ENCODE results near the gene PLEKHH1. TPM values are rescaled to one million over a fixed set of nuclear protein-coding genes. Genes with fewer than 3 reads are reported as not detected.
A peak's percentile ranks its signal among the peaks of the same experiment; 100 is the strongest.

The PLEKHH1 gene
- polyA plus RNA-seq, 3 donors = 0.23 TPM; not detected in 2

DNA sequence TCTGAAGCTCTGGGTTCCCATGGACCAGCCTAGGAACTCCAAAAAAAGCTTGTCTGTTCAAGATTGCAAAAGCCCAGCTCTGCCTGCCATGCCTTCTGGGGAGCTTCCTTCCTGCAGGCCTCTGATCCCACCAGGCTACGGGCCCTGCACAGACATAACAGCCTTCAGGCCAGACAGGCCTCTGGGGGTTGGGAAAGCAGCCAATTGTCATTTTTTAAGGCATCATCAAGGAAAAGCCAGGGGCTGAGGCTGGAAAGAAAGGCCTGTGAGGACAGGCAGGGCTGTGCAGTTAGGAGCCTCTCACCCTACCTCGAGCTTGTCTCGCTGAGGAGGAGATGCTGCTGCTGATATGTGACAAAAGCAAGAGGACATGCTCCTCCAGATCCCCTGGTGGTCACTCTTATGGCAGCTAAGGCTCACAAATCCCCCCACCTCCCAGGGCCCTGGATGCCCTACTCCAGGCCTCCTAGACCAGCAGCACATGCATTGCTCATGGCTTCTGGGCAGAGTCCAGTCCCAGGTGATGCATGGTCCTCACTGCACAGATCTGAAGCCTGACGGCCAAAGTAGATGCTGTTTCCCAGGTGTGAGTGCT is 47.5 kb upstream of the PLEKHH1 start:
- Mint-ChIP-seq H3K36me3 (peaks cover 47% of the 10 kb centered on the region in 2 donors), H3K27ac (peak overlapping the region in 6 of 7 donors; percentile 13 to 67 (median 37)), H3K9me3 (peaks cover 0 to 7% (median 0%) of the 10 kb centered on the region in 7 donors), H3K4me1 (peaks cover 75% of the 10 kb centered on the region), H3K4me3 (peak overlapping the region in 1 of 2 donors; percentile 26), H3K27me3 (ENCODE audit: low read depth in 3 of 3) (peaks cover 0 to 5% (median 2%) of the 10 kb centered on the region in 3 donors)
- 61% methylated on average over 4 of the region's 4 CpGs for WGBS (ENCODE audit: insufficient coverage)
- Histone ChIP-seq H3K4me3 (replicated peaks in 1 of 3; ENCODE audit: low read depth in 2 of 3, low read length in 3 of 3) (no peak overlapping the region), H3K9ac (ENCODE audit: insufficient read depth, low read length, poor library complexity, severe bottlenecking) (no peak overlapping the region), H3K4me1 (ENCODE audit: control insufficient read depth in 1 of 2, insufficient read depth in 2 of 2, low read length in 2 of 2) (peaks cover 40 to 53% of the 10 kb centered on the region in 2 donors), H4K20me1 (ENCODE audit: insufficient read depth, low read length) (peaks cover 9% of the 10 kb centered on the region), H3K9me3 (replicated peaks in 1 of 2; ENCODE audit: control insufficient read depth in 1 of 2, insufficient read depth in 1 of 2, low read length in 2 of 2) (no peaks in the 10 kb centered on the region), H3K36me3 (replicated peaks in 1 of 2; ENCODE audit: control insufficient read depth in 1 of 2, insufficient read depth in 2 of 2, low read length in 2 of 2) (peaks cover 18 to 51% of the 10 kb centered on the region in 2 donors), H3K27ac (ENCODE audit: low read depth in 1 of 2, low read length in 2 of 2) (peak overlapping the region in 1 of 2 donors; percentile 21), H3K27me3 (ENCODE audit: control insufficient read depth in 2 of 2, insufficient read depth in 2 of 2, low read length in 2 of 2) (no peaks in the 10 kb centered on the region), H3K79me2 (ENCODE audit: insufficient read depth, low read length) (peaks cover 3% of the 10 kb centered on the region), H2AFZ (ENCODE audit: insufficient read depth, low read depth, low read length, poor library complexity, severe bottlenecking) (no peak overlapping the region), H3K4me2 (replicated peaks; ENCODE audit: extremely low read depth, low read length, poor library complexity, severe bottlenecking) (no peak overlapping the region)
- intact Hi-C loops (cut with micrococcal nuclease) = no loop called here
- no peak for DNase-seq
- TF ChIP-seq, protein P1, sequence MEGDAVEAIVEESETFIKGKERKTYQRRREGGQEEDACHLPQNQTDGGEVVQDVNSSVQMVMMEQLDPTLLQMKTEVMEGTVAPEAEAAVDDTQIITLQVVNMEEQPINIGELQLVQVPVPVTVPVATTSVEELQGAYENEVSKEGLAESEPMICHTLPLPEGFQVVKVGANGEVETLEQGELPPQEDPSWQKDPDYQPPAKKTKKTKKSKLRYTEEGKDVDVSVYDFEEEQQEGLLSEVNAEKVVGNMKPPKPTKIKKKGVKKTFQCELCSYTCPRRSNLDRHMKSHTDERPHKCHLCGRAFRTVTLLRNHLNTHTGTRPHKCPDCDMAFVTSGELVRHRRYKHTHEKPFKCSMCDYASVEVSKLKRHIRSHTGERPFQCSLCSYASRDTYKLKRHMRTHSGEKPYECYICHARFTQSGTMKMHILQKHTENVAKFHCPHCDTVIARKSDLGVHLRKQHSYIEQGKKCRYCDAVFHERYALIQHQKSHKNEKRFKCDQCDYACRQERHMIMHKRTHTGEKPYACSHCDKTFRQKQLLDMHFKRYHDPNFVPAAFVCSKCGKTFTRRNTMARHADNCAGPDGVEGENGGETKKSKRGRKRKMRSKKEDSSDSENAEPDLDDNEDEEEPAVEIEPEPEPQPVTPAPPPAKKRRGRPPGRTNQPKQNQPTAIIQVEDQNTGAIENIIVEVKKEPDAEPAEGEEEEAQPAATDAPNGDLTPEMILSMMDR (IDR thresholded peaks at IDR 0.05) = no peak

DNA sequence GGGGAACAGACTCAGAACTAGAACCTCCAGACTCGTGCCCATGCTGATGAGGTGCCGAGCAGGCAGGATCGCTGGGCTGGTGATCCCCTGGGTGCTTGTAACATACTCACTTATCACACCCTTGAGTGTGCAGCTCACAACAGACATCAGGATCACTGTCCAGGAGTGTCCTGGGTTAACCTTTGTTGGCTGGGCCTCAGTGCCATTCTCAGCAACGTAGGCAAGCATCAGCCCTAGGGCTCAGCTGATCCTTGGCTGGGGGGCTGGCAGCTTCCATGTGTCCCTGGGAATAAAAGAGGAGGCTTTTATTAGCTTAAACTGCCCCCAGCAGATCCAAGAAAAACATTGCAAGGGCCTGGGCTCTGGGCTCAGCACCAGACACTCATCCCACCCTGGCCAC is 46.2 kb upstream of the PLEKHH1 start:
- TF ChIP-seq, protein P1 (IDR thresholded peaks at IDR 0.05) = no peak
- Histone ChIP-seq H3K4me3 (replicated peaks in 1 of 3; ENCODE audit: low read depth in 2 of 3, low read length in 3 of 3) (no peak overlapping the region), H3K4me2 (replicated peaks; ENCODE audit: extremely low read depth, low read length, poor library complexity, severe bottlenecking) (no peak overlapping the region), H3K9ac (ENCODE audit: insufficient read depth, low read length, poor library complexity, severe bottlenecking) (no peak overlapping the region), H3K27ac (ENCODE audit: low read depth in 1 of 2, low read length in 2 of 2) (no peak overlapping the region), H3K36me3 (replicated peaks in 1 of 2; ENCODE audit: control insufficient read depth in 1 of 2, insufficient read depth in 2 of 2, low read length in 2 of 2) (peaks cover 18 to 51% of the 10 kb centered on the region in 2 donors), H3K79me2 (ENCODE audit: insufficient read depth, low read length) (peaks cover 3% of the 10 kb centered on the region), H3K27me3 (ENCODE audit: control insufficient read depth in 2 of 2, insufficient read depth in 2 of 2, low read length in 2 of 2) (no peaks in the 10 kb centered on the region), H2AFZ (ENCODE audit: insufficient read depth, low read depth, low read length, poor library complexity, severe bottlenecking) (no peak overlapping the region), H3K9me3 (replicated peaks in 1 of 2; ENCODE audit: control insufficient read depth in 1 of 2, insufficient read depth in 1 of 2, low read length in 2 of 2) (no peaks in the 10 kb centered on the region), H4K20me1 (ENCODE audit: insufficient read depth, low read length) (peaks cover 6% of the 10 kb centered on the region), H3K4me1 (ENCODE audit: control insufficient read depth in 1 of 2, insufficient read depth in 2 of 2, low read length in 2 of 2) (peaks cover 31 to 42% of the 10 kb centered on the region in 2 donors)
- WGBS (ENCODE audit: insufficient coverage) = 88% methylated on average over 3 of the region's 4 CpGs
- intact Hi-C loops (cut with micrococcal nuclease) = no loop called here
- DNase-seq = no peak
- H3K4me3 Mint-ChIP-seq = peak overlapping the region in 1 of 2 donors; percentile 27
- peaks cover 0 to 3% (median 2%) of the 10 kb centered on the region in 3 donors for H3K27me3 Mint-ChIP-seq (ENCODE audit: low read depth in 3 of 3)
- peaks cover 66% of the 10 kb centered on the region for H3K4me1 Mint-ChIP-seq
- H3K27ac Mint-ChIP-seq = peak overlapping the region in 2 of 7 donors; percentile 35 to 99
- peaks cover 0 to 8% (median 0%) of the 10 kb centered on the region in 7 donors for H3K9me3 Mint-ChIP-seq
- H3K36me3 Mint-ChIP-seq = peaks cover 37 to 47% of the 10 kb centered on the region in 2 donors

Data from CD14-positive monocyte (primary cell).